Adipocyte (in vitro differentiated cells): ENCODE measurements around the gene RGL1.

Experiments
- DNase-seq: peaks from one replicate; pipeline ENCODE4 v3.0.0-alpha.2; 2015; ENCODE audit warnings: low read depth
- H3K27me3 ChIP-seq: replicated peaks from 2 replicates; pipeline ENCODE4 v1.7.0; 2013; ENCODE audit warnings: mild to moderate bottlenecking, low read length, moderate library complexity; ENCODE audit not compliant: control insufficient read depth, insufficient read depth
- H3K36me3 ChIP-seq: 2 replicates; pipeline ENCODE4 v1.7.0; 2013; ENCODE audit warnings: low read length, mild to moderate bottlenecking, moderate library complexity; ENCODE audit not compliant: control insufficient read depth, insufficient read depth, severe bottlenecking
- H3K4me1 ChIP-seq: 2 replicates; pipeline ENCODE4 v1.7.0; 2013; ENCODE audit warnings: mild to moderate bottlenecking, low read length, moderate library complexity; ENCODE audit not compliant: control insufficient read depth, insufficient read depth
- H3K4me3 ChIP-seq: 2 replicates; pipeline ENCODE4 v1.7.0; 2013; ENCODE audit warnings: mild to moderate bottlenecking, low read length, moderate library complexity
- H3K9ac ChIP-seq: 2 replicates; pipeline ENCODE4 v1.7.0; 2013; ENCODE audit warnings: mild to moderate bottlenecking, low read length, moderate library complexity
- H3K9me3 ChIP-seq: 2 replicates; pipeline ENCODE4 v1.7.0; 2013; ENCODE audit warnings: mild to moderate bottlenecking, low read length, moderate library complexity; ENCODE audit not compliant: control insufficient read depth

The RGL1 gene

DNA sequence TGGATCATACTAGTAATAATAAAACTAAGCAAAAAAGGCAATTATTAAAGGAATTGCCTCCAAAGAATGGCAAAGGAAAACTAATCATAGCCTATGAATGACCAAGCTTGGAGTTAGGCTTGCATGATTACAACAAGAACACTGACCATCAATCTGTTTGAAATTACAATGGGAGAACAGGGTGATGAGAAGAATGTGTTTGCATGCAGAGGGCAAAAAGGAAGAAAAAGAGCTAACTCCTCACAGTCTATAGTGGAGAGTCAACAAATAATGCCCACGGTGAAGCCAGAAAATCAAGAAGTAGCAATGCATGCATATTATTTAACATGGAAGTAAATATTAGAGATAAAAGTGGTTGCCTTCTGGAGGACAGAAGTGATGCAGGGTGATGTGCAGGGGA lies 160.8 kb downstream of the RGL1 start:
- H3K36me3 ChIP-seq, result no peaks in the 10 kb centered on the region
- no peak overlapping the region for H3K4me3 ChIP-seq
- no peaks in the 10 kb centered on the region for H3K27me3 ChIP-seq
- H3K9ac ChIP-seq, result no peak overlapping the region
- no peak for DNase-seq
- no peaks in the 10 kb centered on the region for H3K9me3 ChIP-seq
- H3K4me1 ChIP-seq, result peaks cover 5% of the 10 kb centered on the region

DNA sequence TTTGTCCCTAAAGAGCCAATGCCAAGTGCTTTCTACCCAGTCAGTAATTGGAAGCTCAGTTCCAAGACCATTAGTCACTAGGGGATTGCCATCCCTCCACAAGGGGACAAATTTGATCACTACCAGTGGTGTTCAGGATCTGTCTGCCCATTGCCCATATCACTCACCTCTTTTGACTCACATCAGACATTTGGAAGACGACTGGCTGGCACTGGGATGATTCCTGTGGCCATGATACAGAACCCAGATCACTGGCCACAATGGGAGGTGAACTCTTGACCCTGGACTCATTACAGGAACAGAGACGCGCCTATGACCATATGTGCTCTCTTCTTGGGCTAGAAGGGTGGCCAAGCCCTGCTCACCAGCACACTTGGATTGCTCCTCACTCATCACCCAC lies 161.6 kb downstream of the RGL1 start:
- no peak for DNase-seq
- Histone ChIP-seq H3K9me3 (no peaks in the 10 kb centered on the region), H3K9ac (no peak overlapping the region), H3K36me3 (no peaks in the 10 kb centered on the region), H3K27me3 (no peaks in the 10 kb centered on the region), H3K4me3 (no peak overlapping the region), H3K4me1 (peaks cover 4% of the 10 kb centered on the region)

DNA sequence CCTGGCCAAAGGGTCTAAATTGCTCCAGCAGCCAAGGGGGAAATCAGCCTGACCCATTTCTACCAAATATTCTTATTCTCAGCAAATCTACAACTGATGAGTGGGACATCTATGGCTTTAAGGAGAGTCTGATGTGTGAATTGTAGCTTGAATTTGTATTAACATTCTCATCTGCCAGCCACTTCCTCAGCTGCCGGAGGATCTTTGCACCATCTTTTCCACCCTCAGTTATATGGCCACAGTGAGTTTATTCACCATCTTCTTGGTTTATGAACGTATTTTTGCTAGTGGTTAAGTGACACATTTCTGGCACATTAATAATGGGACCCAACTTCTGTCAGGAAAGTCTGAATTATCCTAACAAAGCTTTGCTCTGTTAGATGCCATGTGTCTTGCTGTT lies 163.0 kb downstream of the RGL1 start:
- H3K4me3 ChIP-seq, result no peak overlapping the region

DNA sequence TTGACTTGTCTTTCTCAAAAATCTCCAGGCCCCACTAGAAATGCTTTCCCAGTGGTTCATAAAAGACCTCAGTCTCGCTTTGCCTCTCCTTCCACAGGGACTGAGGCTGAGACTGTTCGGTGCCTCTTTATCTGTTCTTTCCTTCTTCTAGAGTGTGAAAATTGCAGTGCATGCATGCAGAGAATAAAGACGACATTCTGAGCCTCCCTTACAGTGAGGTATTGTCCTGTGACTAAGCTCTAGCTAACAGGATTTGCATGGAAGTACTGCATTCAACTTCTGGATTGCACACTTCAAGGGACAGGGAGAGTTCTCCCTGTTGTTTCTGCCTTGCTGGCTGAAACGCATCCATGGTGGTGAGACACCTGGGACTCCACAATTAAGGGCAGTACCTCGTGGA lies 163.5 kb downstream of the RGL1 start:
- Histone ChIP-seq H3K4me3 (no peak overlapping the region), H3K36me3 (no peaks in the 10 kb centered on the region), H3K9me3 (no peaks in the 10 kb centered on the region), H3K4me1 (no peaks in the 10 kb centered on the region), H3K9ac (no peak overlapping the region), H3K27me3 (no peaks in the 10 kb centered on the region)
- no peak for DNase-seq

More for the DNA sequence above, 163.0 kb downstream of the RGL1 start:
- Histone ChIP-seq H3K27me3 (no peaks in the 10 kb centered on the region), H3K36me3 (no peaks in the 10 kb centered on the region), H3K4me1 (no peaks in the 10 kb centered on the region), H3K9me3 (no peaks in the 10 kb centered on the region), H3K9ac (no peak overlapping the region)
- DNase-seq, result no peak

DNA sequence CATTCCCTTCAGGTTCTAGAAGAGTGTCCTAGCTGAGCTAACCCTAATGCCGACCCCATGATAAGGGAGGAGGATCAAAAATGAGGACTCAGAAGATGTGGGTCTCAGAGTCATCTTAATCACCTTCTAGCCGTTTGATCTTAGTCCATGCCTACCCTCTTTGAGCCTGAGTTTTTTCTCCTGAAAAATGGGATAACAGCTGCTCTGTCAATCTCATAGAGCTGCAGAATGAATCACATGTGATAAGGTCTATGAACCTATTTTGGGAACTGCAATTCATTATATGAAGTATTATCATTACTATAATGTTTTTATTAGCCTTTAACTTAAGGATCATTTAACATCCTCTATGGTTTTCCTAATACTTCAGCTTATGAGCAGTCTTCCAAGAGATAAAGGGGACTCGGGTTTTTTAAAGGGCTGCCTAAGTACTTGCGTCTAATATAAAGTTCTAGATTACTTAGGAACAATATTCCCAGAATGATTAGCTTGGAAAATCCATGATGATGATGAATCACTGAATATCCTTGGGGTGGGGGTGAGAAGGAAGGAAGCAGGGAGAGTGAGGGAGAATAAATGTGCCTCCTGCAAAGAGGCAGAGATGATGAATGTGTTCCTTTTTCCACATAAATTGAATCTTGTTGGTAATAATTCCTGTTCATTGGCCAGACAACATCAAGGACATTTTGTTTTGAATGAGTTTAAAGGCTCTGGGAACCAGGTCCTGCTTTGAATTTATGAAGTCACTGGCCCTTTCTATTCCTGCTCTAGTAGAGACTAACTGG lies 165.8 kb downstream of the RGL1 start:
- Histone ChIP-seq H3K4me1 (no peaks in the 10 kb centered on the region), H3K4me3 (no peak overlapping the region), H3K9ac (no peak overlapping the region), H3K9me3 (no peaks in the 10 kb centered on the region), H3K27me3 (no peaks in the 10 kb centered on the region), H3K36me3 (no peaks in the 10 kb centered on the region)
- no peak for DNase-seq

DNA sequence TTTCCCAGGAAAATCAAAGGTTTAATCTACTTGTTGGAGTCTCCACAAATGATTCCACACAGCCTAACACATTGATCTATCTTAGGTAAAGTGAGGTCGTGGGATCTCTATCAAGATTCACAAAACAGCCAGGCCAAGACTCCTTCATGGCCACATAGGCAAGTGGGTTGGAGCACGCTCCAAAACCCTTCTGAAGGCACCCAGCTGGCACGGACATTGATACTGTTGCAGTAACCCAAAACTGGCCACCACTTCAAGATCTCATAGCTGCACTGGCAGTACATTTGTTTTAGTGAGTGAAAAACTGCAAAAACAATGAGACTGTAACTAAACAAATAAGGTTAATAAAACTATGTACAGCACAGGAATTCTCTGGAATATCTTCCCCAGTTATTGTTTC lies 170.7 kb downstream of the RGL1 start:
- no peak for DNase-seq
- Histone ChIP-seq H3K4me1 (no peaks in the 10 kb centered on the region), H3K9ac (no peak overlapping the region), H3K27me3 (no peaks in the 10 kb centered on the region), H3K4me3 (no peak overlapping the region), H3K36me3 (no peaks in the 10 kb centered on the region), H3K9me3 (no peaks in the 10 kb centered on the region)

DNA sequence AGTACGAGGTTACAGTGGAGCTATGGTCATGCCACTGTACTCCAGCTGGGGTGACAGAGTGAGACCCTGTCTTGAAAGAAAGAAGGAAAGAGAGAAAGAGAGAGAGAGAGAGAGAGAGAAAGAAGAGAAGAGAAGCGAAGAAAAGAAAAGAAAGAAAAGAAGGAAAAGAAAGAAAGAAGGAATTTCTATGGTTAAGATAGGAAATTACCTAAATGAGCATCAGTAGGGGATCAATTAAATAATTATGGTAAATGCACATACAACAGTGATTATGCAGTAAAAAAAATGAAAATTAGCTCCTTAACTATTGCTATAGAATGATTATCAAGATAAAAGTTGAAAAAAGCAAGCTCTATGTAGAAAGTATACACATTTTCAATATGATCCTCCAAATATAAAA lies 172.8 kb downstream of the RGL1 start:
- H3K4me3 ChIP-seq, result no peak overlapping the region
- no peaks in the 10 kb centered on the region for H3K36me3 ChIP-seq
- DNase-seq, result no peak
- H3K9ac ChIP-seq, result no peak overlapping the region
- no peaks in the 10 kb centered on the region for H3K4me1 ChIP-seq
- H3K9me3 ChIP-seq, result no peaks in the 10 kb centered on the region
- H3K27me3 ChIP-seq, result no peaks in the 10 kb centered on the region
